Measurements from ENCODE around the gene RTEL1. TPM values are rescaled to one million over a fixed set of nuclear protein-coding genes. Genes with fewer than 3 reads are reported as not detected.

Gene RTEL1
- total RNA-seq, 4 donors from 2014 or later, result 14.1 to 87.4 (median 54.2) TPM

- no peaks in the 10 kb centered on the region for H3K27me3 ChIP-seq
- no peak for DNase-seq
- 90 to 92% methylated on average over 2 to 5 of the region's 15 CpGs for WGBS, 2 donors
- H3K4me1 ChIP-seq, result peaks cover 13 to 25% of the 10 kb centered on the region in 2 donors
- no peaks in the 10 kb centered on the region for H3K9me3 ChIP-seq
- intact Hi-C loops (cut with DNase I), result no loop called here
- no peak for TF ChIP-seq POLR2A (IDR thresholded peaks at IDR 0.05)
- TF ChIP-seq CTCF (IDR thresholded peaks at IDR 0.05), result no peak
- peaks cover 0 to 14% of the 10 kb centered on the region in 2 donors for H3K36me3 ChIP-seq
- no peak overlapping the region for H3K27ac ChIP-seq
- H3K4me3 ChIP-seq (replicated peaks in 1 of 3), result no peak overlapping the region
Observed at GRCh38 chr20:63703471-63703975, 45.4 kb downstream of the RTEL1 start.

GRCh38 chr20:63703976-63704748, 46.0 kb downstream of the RTEL1 start:
- TF ChIP-seq POLR2A (IDR thresholded peaks at IDR 0.05) (no peak), CTCF (IDR thresholded peaks at IDR 0.05) (no peak)

GRCh38 chr20:63704749-63705117, 46.6 kb downstream of the RTEL1 start:
- Histone ChIP-seq H3K27ac (no peak overlapping the region), H3K4me3 (replicated peaks in 1 of 3) (no peak overlapping the region)
- WGBS, 2 donors, result 72 to 100% methylated on average over 3 to 5 of the region's 6 CpGs

More at GRCh38 chr20:63703976-63704748, 46.0 kb downstream of the RTEL1 start:
- Histone ChIP-seq H3K36me3 (peaks cover 0 to 15% of the 10 kb centered on the region in 2 donors), H3K27ac (no peak overlapping the region), H3K27me3 (no peaks in the 10 kb centered on the region), H3K4me3 (replicated peaks in 1 of 3) (no peak overlapping the region), H3K4me1 (peaks cover 18 to 25% of the 10 kb centered on the region in 2 donors), H3K9me3 (no peaks in the 10 kb centered on the region)
- no peak for DNase-seq
- WGBS, 2 donors, result 85 to 100% methylated on average over 1 to 5 of the region's 11 CpGs
- intact Hi-C loops (cut with DNase I), result no loop called here

GRCh38 chr20:63705232-63706026, 47.3 kb downstream of the RTEL1 start:
- Histone ChIP-seq H3K27ac (no peak overlapping the region), H3K36me3 (peaks cover 0 to 19% of the 10 kb centered on the region in 2 donors), H3K27me3 (no peaks in the 10 kb centered on the region)

More at GRCh38 chr20:63704749-63705117, 46.6 kb downstream of the RTEL1 start:
- TF ChIP-seq CTCF (IDR thresholded peaks at IDR 0.05), result no peak
- TF ChIP-seq POLR2A (IDR thresholded peaks at IDR 0.05), result no peak
- Histone ChIP-seq H3K27me3 (no peaks in the 10 kb centered on the region), H3K4me1 (peaks cover 18 to 22% of the 10 kb centered on the region in 2 donors), H3K9me3 (no peaks in the 10 kb centered on the region), H3K36me3 (peaks cover 0 to 19% of the 10 kb centered on the region in 2 donors)
- intact Hi-C loops (cut with DNase I), result no loop called here
- no peak for DNase-seq

More at GRCh38 chr20:63705232-63706026, 47.3 kb downstream of the RTEL1 start:
- Histone ChIP-seq H3K4me3 (replicated peaks in 1 of 3) (no peak overlapping the region), H3K9me3 (no peaks in the 10 kb centered on the region), H3K4me1 (peaks cover 18 to 20% of the 10 kb centered on the region in 2 donors)
- TF ChIP-seq CTCF (IDR thresholded peaks at IDR 0.05) (no peak), POLR2A (IDR thresholded peaks at IDR 0.05) (no peak)
- intact Hi-C loops (cut with DNase I), result no loop called here
- whole genome bisulfite sequencing, 2 donors, result 92 to 98% methylated on average over 7 to 8 of the region's 8 CpGs
- DNase-seq, result no peak
